Diencephalon (tissue), 1 donor: ENCODE results near the gene SLC7A6. TPM values are rescaled to one million over a fixed set of nuclear protein-coding genes. Genes with fewer than 3 reads are reported as not detected.

Experiments used
- small RNA-seq: library from RNA; depleted of rRNA; stranded (forward); fragments of <200 nt; gene quantifications from one replicate; pipeline ENCODE3, GENCODE V24; 2014
- total RNA-seq: library from RNA; depleted of rRNA; stranded (reverse); fragments of >200 nt; gene quantifications from one replicate; pipeline ENCODE4 v1.2.3, GENCODE V29; 2014

Gene SLC7A6
- total RNA-seq = 26.1 TPM

GRCh38 chr16:68264128-68265077 is at the start of gene SLC7A6:
TSS of gene SLC7A6 (plus strand) at chr16:68264526. CDS start at chr16:68274727, 10,201 bp downstream.

GRCh38 chr16:68235887-68236136 is 28.5 kb upstream of the SLC7A6 start, which contains the start of gene ESRP2:
TSS of gene ESRP2 (minus strand) at chr16:68236127. CDS start at chr16:68236045, 82 bp downstream.

GRCh38 chr16:68244903-68245853 is 19.1 kb upstream of the SLC7A6 start, which contains the start of gene PLA2G15:
TSS of gene PLA2G15 (plus strand) at chr16:68245373. CDS start at chr16:68245427, 54 bp downstream.

GRCh38 chr16:68310774-68311511 is 46.6 kb downstream of the SLC7A6 start, which contains the start of the genes PRMT7 and SLC7A6OS:
TSS of gene PRMT7 (plus strand) at chr16:68311019. CDS start at chr16:68315980, 4,961 bp downstream.
TSS of gene SLC7A6OS (minus strand) at chr16:68310946. CDS start at chr16:68310926, 20 bp downstream.

Small RNAs within 50 kb of the gene (small RNA-seq; reads per million reads assigned to genes)
- not detected for gene RNU4-30P
- gene RNU6-1262P = not detected

Other genes starting within 250 kb of the SLC7A6 start
- gene DPEP2NB, start 248.6 kb upstream of the SLC7A6 start, total RNA-seq = not detected
- gene DDX28, start 241.3 kb upstream of the SLC7A6 start, total RNA-seq = 10.4 TPM
- 11.8 TPM for gene DUS2, start 241.2 kb upstream of the SLC7A6 start, total RNA-seq
- gene NFATC3, start 179.2 kb upstream of the SLC7A6 start, total RNA-seq = 27.5 TPM
- gene ESRP2, start 28.4 kb upstream of the SLC7A6 start, total RNA-seq = 0.92 TPM
- 28.8 TPM for gene PLA2G15, start 19.2 kb upstream of the SLC7A6 start, total RNA-seq
- gene SLC7A6OS, start 46.4 kb downstream of the SLC7A6 start, total RNA-seq = 13.1 TPM
- 50.3 TPM for gene PRMT7, start 46.5 kb downstream of the SLC7A6 start, total RNA-seq
- 69.0 TPM for gene SMPD3, start 184.0 kb downstream of the SLC7A6 start, total RNA-seq